K562 treated with DMSO at 1 percent for 24 hours (cell line): ENCODE results near the gene PHYHIPL. TPM values are rescaled to one million over a fixed set of nuclear protein-coding genes. Genes with fewer than 3 reads are reported as not detected.

ENCODE experiments used
- total RNA-seq: library from RNA; unstranded; fragments of 300-600 nt; gene quantifications from 2 replicates; pipeline ENCODE4 v1.2.3, GENCODE V29; 2022; ENCODE audit warnings: low read depth; ENCODE audit not compliant: insufficient read depth

The PHYHIPL gene
- total RNA-seq: not detected in 2 replicates

DNA sequence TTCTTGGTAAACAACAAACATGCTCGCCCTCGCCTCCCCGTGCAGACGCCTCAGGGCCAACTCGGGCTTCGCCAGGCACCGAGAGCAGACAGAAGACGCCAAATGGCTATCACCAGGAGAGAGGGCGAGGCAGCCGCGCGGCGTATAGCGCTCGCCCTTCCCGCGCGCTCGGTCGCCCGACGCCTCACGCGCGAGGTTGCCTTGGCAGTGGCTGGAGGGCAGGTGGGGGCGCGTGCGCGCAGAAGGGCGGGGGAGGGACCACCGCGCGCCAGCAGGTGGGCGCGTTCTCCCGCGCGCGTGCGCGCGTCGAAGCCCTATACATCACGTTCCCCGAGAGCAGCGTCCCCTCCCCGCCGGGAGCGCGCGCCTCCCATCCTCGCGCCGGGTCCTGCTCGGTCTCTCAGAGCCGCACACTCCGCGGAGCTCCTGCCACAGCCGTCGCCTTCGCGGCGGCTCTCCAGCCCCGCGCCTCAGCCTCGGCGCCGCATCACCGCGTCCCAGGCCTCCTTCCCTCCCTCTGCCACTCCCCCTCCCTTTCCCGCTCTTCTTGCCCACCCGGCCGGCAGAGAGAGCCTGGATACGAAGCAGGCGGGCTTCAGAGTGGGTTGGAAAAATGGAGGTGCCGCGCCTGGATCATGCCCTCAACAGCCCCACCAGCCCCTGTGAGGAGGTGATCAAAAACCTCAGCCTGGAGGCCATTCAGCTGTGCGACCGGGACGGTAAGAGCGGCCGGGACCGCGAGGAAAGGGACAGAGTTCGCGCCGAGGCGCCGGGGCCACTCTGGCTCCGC lies at the start of gene PHYHIPL:
Gene PHYHIPL, plus strand, starts transcription at position 403 of the 790 bp plus-strand sequence. Its CDS starts 211 bp downstream, at position 614.

Other genes starting within 250 kb of the PHYHIPL start
- not detected in 2 replicates for gene FAM13C, start 185.9 kb downstream of the PHYHIPL start, total RNA-seq